Smooth muscle cell (in vitro differentiated cells): Measurements from ENCODE around the gene ZNF688. TPM values are rescaled to one million over a fixed set of nuclear protein-coding genes. Genes with fewer than 3 reads are reported as not detected.
A peak's percentile ranks its signal among the peaks of the same experiment; 100 is the strongest.

Source experiments
- DNase-seq: peaks from one replicate; lab custom pipeline; 2025; ENCODE audit not compliant: unreplicated experiment; lab: John Stamatoyannopoulos, UW
- H2AFZ ChIP-seq: fragments of 200-600 bp; sonication (generic); 2 replicates; pipeline ENCODE4 v1.6.0; 2016; ENCODE audit warnings: antibody characterized with exemption, low read depth, mild to moderate bottlenecking
- H3F3A ChIP-seq: fragments of 200-600 bp; sonication (generic); 2 replicates; pipeline ENCODE4 v1.6.0; 2017; ENCODE audit warnings: antibody characterized with exemption, low read depth
- H3K27ac ChIP-seq: fragments of 200-600 bp; sonication (generic); 2 replicates; pipeline ENCODE4 v1.5.1; 2016; ENCODE audit warnings: low read depth, mild to moderate bottlenecking
- H3K27me3 ChIP-seq: fragments of 200-600 bp; sonication (generic); 2 replicates; pipeline ENCODE4 v1.6.1; 2016; ENCODE audit warnings: low read depth, mild to moderate bottlenecking
- H3K36me3 ChIP-seq: fragments of 200-600 bp; sonication (generic); 2 replicates; pipeline ENCODE4 v1.5.1; 2016; ENCODE audit warnings: low read depth
- H3K4me1 ChIP-seq: fragments of 200-600 bp; sonication (generic); 2 replicates; pipeline ENCODE4 v1.5.1; 2016; ENCODE audit warnings: low read depth
- H3K4me2 ChIP-seq: fragments of 200-600 bp; sonication (generic); 2 replicates; pipeline ENCODE4 v1.6.0; 2016; ENCODE audit warnings: mild to moderate bottlenecking
- H3K4me3 ChIP-seq: fragments of 200-600 bp; sonication (generic); 2 replicates; pipeline ENCODE4 v1.5.1; 2016; ENCODE audit warnings: mild to moderate bottlenecking
- H3K79me2 ChIP-seq: fragments of 200-600 bp; sonication (generic); 2 replicates; pipeline ENCODE4 v1.6.0; 2016; ENCODE audit warnings: low read depth, mild to moderate bottlenecking
- H3K9ac ChIP-seq: fragments of 200-600 bp; sonication (generic); 2 replicates; pipeline ENCODE4 v1.6.0; 2016; ENCODE audit warnings: low read depth
- H3K9me3 ChIP-seq: fragments of 200-600 bp; sonication (generic); replicated peaks from 2 replicates; pipeline ENCODE4 v1.5.1; 2016; ENCODE audit warnings: low read depth
- H4K20me1 ChIP-seq: fragments of 200-600 bp; sonication (generic); 2 replicates; pipeline ENCODE4 v1.6.0; 2016; ENCODE audit warnings: low read depth
- CTCF ChIP-seq: fragments of 200-600 bp; sonication (generic); IDR thresholded peaks from 2 replicates; pipeline ENCODE4 v1.5.1; 2017; ENCODE audit warnings: borderline replicate concordance, mild to moderate bottlenecking, antibody characterized with exemption; ENCODE audit not compliant: insufficient read depth, poor library complexity, severe bottlenecking
- WGBS: methylation state at CpG from one replicate; pipeline ENCODE4 v1.1.7; 2016; ENCODE audit warnings: low lambda C conversion rate; 5-methylcytosine and 5-hydroxymethylcytosine counted together
- polyA plus RNA-seq: library from polyadenylated mRNA; unstranded; fragments of >200 nt; fragmentation: Nextera tagmentation; extraction: Ambion mirVana; gene quantifications from 2 replicates; pipeline ENCODE4 v1.2.1, GENCODE V29; 2016
- total RNA-seq: library from RNA; depleted of rRNA; stranded (reverse); fragments of >200 nt; gene quantifications from 2 replicates; pipeline ENCODE4 v1.2.3, GENCODE V29; 2014

ZNF688 gene
- total and polyA plus RNA-seq, 2 experiments from 2014 or later, result 6.2 to 16.8 TPM

GRCh38 chr16:30567991-30568638, 3.4 kb downstream of the ZNF688 start:
- Histone ChIP-seq H3K36me3 (no peaks in the 10 kb centered on the region), H4K20me1 (no peaks in the 10 kb centered on the region), H2AFZ (no peak overlapping the region), H3K79me2 (no peaks in the 10 kb centered on the region), H3K4me3 (no peak overlapping the region), H3K4me1 (peaks cover 13% of the 10 kb centered on the region), H3K9me3 (no peaks in the 10 kb centered on the region), H3K4me2 (no peak overlapping the region), H3K27ac (peak overlapping the region; percentile 42), H3K27me3 (no peaks in the 10 kb centered on the region), H3K9ac (peak overlapping the region; percentile 33), H3F3A (peaks cover 6% of the 10 kb centered on the region)
- 30% methylated on average over 6 of the region's 6 CpGs for WGBS
- DNase-seq, result no peak
- no peak for TF ChIP-seq CTCF

GRCh38 chr16:30567160-30567990, 4.1 kb downstream of the ZNF688 start:
- H4K20me1 ChIP-seq, result no peaks in the 10 kb centered on the region
- WGBS, result 92% methylated on average over 14 of the region's 14 CpGs
- H2AFZ ChIP-seq, result no peak overlapping the region
- H3K4me1 ChIP-seq, result peaks cover 11% of the 10 kb centered on the region
- no peaks in the 10 kb centered on the region for H3K79me2 ChIP-seq
- H3K4me3 ChIP-seq, result no peak overlapping the region
- H3K4me2 ChIP-seq, result no peak overlapping the region
- no peak for TF ChIP-seq CTCF
- H3K27ac ChIP-seq, result peak overlapping the region; percentile 42
- H3F3A ChIP-seq, result peaks cover 6% of the 10 kb centered on the region
- peak overlapping the region; percentile 33 for H3K9ac ChIP-seq
- no peaks in the 10 kb centered on the region for H3K27me3 ChIP-seq
- H3K9me3 ChIP-seq, result no peaks in the 10 kb centered on the region
- no peaks in the 10 kb centered on the region for H3K36me3 ChIP-seq
- DNase-seq, result no peak

DNA sequence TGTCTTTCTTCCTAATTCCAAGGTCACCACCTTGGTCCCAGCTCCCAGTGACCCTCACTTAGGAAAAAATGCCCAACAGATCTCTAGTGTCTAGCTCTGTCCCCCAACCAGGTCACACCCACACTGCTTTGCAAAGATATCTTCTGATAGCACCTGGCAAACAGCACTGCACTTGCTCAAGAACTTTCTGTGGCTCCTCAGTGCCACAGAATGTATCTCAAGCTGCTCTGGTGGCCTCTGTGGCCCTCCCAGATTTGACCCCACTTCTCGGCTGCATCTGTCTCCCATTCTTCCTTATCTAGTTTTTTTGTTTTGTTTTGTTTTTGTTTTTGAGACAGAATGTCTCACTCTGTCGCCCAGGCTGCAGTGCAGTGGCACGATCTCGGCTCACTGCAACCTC, 5.0 kb downstream of the ZNF688 start:
- 100% methylated on average over 4 of the region's 4 CpGs for WGBS
- H3K4me1 ChIP-seq, result peaks cover 9% of the 10 kb centered on the region
- H3K27ac ChIP-seq, result no peak overlapping the region
- no peaks in the 10 kb centered on the region for H3K36me3 ChIP-seq
- no peak for DNase-seq
- no peaks in the 10 kb centered on the region for H4K20me1 ChIP-seq
- peaks cover 6% of the 10 kb centered on the region for H3F3A ChIP-seq
- H2AFZ ChIP-seq, result no peak overlapping the region
- H3K79me2 ChIP-seq, result no peaks in the 10 kb centered on the region
- no peak for TF ChIP-seq CTCF
- H3K4me3 ChIP-seq, result no peak overlapping the region
- no peak overlapping the region for H3K4me2 ChIP-seq
- no peak overlapping the region for H3K9ac ChIP-seq
- no peaks in the 10 kb centered on the region for H3K27me3 ChIP-seq
- no peaks in the 10 kb centered on the region for H3K9me3 ChIP-seq

- TF ChIP-seq CTCF, result no peak
- peaks cover 3% of the 10 kb centered on the region for H3F3A ChIP-seq
- H2AFZ ChIP-seq, result no peak overlapping the region
- H3K36me3 ChIP-seq, result no peaks in the 10 kb centered on the region
- DNase-seq, result no peak
- peaks cover 7% of the 10 kb centered on the region for H3K4me1 ChIP-seq
- no peaks in the 10 kb centered on the region for H3K27me3 ChIP-seq
- no peaks in the 10 kb centered on the region for H3K9me3 ChIP-seq
- no peaks in the 10 kb centered on the region for H4K20me1 ChIP-seq
- H3K4me3 ChIP-seq, result no peak overlapping the region
- H3K9ac ChIP-seq, result no peak overlapping the region
- no peak overlapping the region for H3K4me2 ChIP-seq
- 89% methylated on average over 8 of the region's 8 CpGs for WGBS
- no peak overlapping the region for H3K27ac ChIP-seq
- H3K79me2 ChIP-seq, result no peaks in the 10 kb centered on the region
These were observed 5.5 kb downstream of the ZNF688 start for GRCh38 chr16:30565984-30566383.
